ENCODE results near the gene LAPTM4A.
"Not testable (repeated sequence)": the region's sequence is repeated elsewhere in the genome, so short reads cannot be mapped to it uniquely, and the experiment has no call there.

LAPTM4A gene

GRCh38 chr2:20050646-20051531 is 539 bp downstream of the LAPTM4A start:
- DNase-seq: peak; percentile 70

DNA sequence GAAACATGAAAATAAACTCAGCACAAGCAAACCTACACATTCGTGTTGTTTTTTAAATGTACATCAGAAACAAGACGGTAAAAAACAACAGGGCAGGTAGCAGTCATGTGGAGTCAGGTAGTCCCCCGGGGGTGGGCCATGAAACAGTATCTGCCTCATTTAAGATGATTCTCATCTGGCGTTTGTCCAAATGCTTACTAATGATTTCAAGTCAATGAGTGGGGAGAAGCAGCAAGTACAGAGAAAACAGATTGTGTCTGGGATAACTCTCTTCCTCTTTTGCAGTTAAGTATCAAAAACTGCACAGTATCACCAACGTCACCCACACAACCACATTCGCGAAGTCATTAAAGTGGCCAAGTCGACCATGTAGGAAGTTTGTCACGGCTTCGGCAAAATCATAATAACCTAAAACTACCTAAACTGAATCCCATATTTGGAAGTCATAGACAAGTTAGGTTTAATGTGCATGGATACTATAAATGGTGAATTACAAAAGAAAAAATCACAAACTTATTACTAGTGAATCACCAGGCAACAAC is 1.3 kb downstream of the LAPTM4A start:
- DNase-seq: peak; percentile 58

- no peak for DNase-seq
These were observed 1.8 kb downstream of the LAPTM4A start for GRCh38 chr2:20049637-20050036.

DNA sequence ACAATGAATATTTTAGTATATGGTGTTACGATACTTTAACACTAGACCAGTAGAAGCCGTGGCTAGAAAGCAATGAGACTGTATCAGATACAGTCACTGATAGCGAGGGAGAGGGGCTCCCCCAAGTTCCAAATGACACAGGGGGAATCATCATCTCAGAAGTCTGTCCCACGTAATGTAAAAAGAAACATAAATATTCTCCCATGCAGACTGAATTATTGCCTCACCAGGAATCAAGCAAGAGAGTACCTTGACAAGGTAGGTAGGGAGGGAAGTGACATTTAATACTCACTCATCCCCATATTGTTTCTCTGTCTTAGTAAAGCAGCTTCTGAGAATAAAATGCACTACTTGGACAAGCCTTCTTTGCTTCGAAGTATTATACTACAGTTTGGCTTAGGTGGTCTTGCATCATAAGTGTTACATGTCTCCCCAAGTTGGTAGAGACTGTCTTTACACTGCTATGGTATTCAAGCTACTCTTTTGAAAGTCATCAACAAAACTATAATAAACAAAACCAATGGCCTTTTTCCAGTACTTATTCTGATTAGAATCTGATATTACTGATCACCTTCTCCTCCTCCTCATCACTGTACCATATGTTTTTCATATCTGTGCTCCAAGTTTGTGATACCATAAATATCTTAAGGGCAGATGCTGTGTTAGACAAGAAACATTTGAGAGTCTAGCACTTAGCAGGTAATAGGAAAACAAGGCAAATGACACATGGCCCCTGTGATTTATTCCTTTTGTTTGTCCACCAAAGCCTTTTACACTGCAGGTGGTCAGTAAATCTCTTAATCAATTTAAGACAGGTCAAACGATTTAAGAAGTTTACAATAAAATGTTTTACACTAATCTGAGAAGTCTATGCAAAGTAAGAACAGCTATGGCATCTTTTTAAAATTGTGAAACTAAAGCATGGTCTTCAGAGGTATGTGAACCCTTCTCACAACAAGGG is 2.7 kb downstream of the LAPTM4A start:
- DNase-seq: no peak

DNA sequence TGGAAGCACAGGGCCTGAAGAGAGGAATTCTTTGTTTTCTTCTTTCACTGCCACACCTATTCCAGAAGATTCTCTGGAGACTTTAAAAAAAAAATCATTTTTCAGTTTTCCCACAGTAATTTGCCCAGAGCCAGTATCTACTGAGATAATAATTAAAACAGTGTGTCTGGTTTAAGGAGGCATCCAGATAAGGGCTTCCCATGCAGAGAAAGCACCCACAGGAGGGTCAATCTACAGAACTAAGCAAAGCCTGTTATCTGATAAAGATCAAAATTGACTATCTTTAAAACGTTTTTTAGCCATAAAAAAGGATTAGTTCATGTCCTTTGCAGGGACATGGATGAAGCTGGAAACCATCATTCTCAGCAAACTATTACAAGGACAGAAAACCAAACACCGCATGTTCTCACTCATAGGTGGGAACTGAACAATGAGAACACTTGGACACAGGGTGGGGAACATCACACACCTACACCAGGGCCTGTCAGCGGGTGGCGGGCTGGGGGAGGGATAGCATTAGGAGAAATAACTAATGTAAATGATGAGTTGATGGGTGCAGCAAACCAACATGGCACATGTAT is 5.6 kb downstream of the LAPTM4A start:
- DNase-seq: not testable (repeated sequence)

DNA sequence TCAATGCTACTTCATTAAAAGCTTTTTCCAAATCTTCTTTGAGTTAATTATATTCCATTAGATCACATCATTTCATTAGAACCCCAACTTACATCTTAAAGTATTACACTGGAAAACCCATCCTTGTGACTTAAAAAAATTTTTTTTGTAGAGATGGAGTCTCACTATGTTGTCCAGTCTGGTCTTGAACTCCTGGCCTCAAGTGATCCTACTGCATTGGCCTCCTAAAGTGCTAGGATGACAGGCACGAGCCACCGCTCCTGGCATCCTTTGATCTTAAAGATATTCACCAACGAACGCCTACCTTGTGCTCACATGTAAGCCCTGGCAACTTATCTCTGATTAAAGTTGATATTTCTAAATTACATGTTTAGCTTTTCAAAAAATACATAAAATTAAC is 6.7 kb downstream of the LAPTM4A start:
- no peak for DNase-seq

- DNase-seq: no peak
These were observed 8.9 kb downstream of the LAPTM4A start for GRCh38 chr2:20042531-20042930.

DNA sequence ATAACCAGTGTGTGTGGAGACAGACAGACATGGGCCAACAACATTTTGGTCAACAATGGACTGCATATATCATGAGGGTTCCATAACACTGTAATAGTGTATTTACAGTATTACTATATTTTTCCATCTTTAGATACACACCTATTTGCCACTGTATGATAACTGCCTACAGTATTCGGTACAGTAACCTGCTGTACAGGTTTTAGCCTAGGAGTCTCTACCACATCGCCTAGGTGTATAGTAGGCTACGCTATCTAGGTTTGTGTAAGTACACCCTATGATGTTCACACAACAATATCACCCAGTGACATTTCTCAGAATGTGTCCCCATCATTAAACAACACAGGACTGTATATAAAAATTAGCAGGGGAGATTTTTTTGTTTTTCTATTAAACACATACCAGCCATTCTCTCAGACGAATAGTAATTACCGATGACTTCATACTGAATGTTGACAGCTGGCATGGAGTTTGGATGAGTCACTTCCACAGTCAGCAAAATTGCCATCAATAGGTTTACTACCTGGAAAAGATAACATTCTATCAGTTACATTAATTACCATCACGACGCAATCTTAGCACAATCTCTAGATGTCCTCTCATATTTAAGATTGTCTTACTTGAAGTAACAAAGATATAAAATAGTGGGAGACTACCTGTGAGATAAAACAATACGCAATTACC is 10.8 kb downstream of the LAPTM4A start:
- DNase-seq: peak; percentile 34

DNA sequence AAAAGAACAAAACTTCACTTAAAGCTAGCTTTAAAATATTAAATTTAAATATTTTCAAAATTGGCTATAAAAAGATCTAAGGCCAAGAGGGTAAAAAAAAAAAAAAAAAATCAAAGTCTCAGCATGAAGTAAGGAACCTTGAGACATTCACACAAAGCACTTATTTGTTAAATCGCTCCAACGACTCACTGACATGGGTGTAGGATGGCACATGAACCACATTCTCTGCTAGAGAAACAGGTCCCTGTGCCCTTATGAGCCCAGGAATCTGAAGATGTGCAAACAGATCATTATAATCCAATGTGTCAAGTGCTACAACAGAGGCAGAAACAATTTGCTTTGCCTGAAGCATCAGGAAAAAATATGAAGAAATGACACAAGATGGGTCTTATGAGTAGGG is 13.8 kb downstream of the LAPTM4A start:
- no peak for DNase-seq

- DNase-seq: no peak
These were observed 15.3 kb downstream of the LAPTM4A start for GRCh38 chr2:20035955-20036666.

DNA sequence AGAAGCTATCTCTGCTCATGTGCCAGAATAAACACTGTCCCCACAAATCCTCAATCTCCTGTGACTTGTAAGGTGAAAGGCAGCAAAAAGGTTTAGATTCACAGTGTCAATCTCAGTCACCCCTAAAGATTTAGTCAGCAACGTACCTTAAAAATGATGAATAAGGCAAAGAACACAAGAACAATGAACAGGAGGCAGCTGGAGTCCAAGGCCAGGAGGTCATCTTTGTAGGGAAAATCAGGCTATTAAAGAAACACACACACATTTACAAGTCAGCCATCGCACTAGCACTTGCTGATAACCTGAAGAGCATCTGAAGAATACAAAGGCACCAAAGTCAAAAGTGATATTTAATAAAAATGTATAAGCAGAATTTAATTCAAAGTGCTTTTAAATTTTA is 16.6 kb downstream of the LAPTM4A start:
- no peak for DNase-seq

DNA sequence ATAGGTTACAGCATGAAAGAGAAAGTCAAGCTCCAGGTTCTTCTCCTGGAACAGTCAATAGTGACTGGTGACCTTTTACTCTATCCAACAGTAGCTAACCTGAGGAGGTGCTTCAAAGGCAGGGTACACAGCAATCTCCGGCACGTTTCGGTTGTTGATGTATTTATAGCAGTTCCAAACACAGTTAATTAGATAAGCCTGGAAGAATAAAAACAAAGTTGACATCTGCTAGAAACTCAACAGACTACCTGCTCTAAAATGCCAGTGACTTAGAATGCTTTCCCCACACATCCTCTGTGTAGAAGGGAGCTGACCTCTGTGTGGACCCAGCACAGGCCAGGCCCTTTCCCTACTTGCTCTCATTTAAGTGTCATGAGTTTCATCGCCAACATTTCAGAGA is 17.2 kb downstream of the LAPTM4A start:
- no peak for DNase-seq

DNA sequence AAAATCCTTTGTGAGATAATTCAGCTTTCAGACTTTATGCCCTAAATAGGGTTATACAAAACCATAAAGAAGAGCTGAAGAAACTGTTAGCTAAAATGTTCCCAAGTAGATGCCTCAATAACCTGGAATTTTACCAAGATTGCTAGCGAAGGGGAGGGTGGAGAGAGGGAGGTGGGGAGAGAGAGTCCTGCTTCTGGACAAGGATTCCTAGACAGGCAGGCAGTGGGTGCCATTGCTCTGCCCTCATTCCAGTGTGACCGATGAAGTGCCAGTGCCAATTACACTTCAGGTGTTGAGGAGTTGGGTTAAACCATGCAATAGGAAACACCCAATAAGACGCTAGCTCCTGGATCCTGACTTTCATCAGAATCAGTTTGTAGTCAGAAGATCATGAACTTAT is 18.1 kb downstream of the LAPTM4A start:
- no peak for DNase-seq

DNA sequence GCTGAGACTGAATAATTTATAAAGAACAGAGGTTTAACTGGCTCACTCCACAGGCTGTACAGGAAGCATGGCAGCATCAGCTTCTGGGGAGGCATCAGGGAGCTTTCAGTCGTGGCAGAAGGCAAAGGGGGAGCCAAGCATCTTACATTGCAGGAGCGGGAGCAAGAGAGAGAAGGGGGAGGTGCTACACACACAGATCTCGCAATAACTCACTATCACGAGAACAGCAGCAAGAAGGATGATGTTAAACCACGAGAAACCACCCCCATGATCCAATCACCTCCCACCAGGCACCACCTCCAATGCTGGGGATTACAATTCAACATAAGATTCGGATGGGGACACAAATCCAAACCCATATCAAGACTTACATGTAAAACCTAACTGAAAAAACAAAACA is 21.2 kb downstream of the LAPTM4A start:
- DNase-seq: no peak

DNA sequence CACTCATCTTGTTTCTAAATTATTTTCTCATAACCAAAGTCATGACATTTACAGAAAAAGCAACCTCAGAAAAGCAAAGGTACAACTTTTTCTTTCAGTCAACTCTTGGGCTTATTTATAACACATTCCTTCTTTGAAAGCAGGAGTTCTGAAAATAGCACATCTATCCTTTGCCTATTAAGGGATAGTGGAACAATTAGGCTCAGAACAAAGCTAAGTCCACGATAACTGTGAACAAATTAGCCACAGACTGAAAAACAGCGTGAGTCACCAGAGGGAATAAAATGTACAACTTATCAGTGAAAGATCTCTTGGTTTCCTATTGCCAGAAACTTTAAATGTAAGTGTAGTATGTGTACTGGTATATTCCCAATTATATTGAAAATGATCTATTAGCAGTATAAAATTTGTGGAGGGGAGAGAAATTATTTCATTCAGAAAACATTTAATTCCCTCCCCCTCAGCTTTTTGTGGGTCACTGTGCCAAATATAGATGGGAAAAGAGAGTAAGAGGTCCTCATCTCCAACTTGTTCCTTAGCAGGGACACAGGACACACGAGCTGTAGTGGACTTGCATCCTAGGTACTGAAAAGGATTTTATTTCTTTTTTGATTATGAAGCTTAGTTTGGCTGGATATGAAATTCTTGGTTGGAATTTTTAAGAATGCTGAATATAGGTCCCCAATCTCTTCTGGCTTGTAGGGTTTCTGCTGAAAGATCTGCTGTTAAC is 23.6 kb downstream of the LAPTM4A start:
- no peak for DNase-seq

DNA sequence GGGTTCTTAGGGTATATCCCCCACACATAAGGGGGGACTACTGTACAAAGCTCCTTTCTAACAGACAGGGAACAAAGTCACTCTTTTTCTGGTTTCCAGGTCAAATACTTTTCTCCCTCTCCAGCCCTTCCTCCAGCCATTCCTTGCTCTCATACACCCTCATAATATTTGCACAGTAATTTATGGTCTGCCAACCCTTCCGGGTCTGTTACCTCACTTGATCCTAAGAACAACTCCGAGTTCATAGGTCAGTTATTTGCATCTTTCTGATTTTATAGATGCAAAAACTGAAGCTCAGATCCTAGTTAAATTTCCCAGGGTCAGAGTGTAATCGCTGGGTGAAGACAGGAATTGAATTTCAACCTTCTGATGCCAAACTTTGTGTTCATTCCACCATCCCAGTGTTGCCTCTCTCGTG is 24.2 kb downstream of the LAPTM4A start:
- no peak for DNase-seq

GRCh38 chr2:20025065-20025786 is 26.2 kb downstream of the LAPTM4A start:
- no peak for DNase-seq

DNA sequence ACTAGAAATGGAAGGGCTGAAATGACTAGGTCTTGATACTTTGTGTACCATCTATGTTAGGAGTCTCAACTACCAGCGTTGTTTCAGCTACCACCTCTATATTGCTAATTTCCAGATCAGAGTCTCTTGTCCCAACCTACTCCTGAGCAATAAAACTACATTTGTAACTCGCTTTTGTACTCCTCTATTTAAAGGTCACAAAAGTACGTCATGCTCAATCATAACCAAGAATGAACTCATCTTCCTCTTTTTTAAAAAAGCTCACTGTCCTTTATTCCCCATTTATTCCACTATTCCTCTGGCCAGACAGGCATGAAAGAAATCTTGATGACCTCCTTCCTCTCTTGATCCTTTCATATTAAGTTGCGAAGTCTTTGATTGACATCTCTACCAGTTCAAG is 27.7 kb downstream of the LAPTM4A start:
- DNase-seq: no peak

GRCh38 chr2:20021405-20022009 is 29.9 kb downstream of the LAPTM4A start:
- DNase-seq: no peak

DNA sequence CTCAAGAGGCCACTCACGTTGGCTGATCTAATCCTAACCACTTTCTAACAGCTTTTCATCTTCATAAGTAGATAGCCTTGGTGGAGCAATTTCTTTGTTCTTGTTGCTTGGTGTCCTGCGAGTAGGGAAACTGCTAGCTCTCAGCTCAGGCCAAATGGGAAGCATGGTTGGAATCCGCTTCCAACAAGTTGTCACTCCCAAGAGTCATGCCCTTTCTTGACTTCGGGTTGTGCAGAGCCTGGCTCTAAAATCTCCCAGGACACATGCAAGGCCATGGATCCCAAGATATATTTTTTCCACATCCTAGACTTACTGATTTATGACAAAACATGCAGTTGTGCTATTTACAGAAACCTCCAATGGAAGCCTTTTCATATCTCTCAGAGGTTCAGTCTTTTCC is 31.7 kb downstream of the LAPTM4A start:
- no peak for DNase-seq
